Measurements from ENCODE around the gene FAM193A. TPM values are rescaled to one million over a fixed set of nuclear protein-coding genes. Genes with fewer than 3 reads are reported as not detected.
"Not testable (repeated sequence)": the region's sequence is repeated elsewhere in the genome, so short reads cannot be mapped to it uniquely, and the experiment has no call there.

The FAM193A gene
- total RNA-seq, 2 experiments from 2014 or later: 20.1 to 20.4 TPM

GRCh38 chr4:2679762-2680161 is 143.3 kb downstream of the FAM193A start:
- H3K9me3 Mint-ChIP-seq; H3K4me1 Mint-ChIP-seq (ENCODE audit: low read depth); DNase-seq; H3K4me3 Mint-ChIP-seq; intact Hi-C loops (cut with micrococcal nuclease); H3K27ac Mint-ChIP-seq; H3K27me3 Mint-ChIP-seq (ENCODE audit: low read depth); CTCF ChIA-PET: not testable (repeated sequence)
- peaks cover 50% of the 10 kb centered on the region for H3K36me3 Mint-ChIP-seq (ENCODE audit: low read depth)

GRCh38 chr4:2684486-2684885 is 148.0 kb downstream of the FAM193A start:
- Mint-ChIP-seq H3K27ac (no peak overlapping the region), H3K36me3 (ENCODE audit: low read depth) (peaks cover 29% of the 10 kb centered on the region)
- CTCF ChIA-PET: no interaction called here

GRCh38 chr4:2685541-2685940 is 149.1 kb downstream of the FAM193A start:
- CTCF ChIA-PET: no interaction called here
- Mint-ChIP-seq H3K36me3 (ENCODE audit: low read depth) (peaks cover 28% of the 10 kb centered on the region), H3K4me3 (no peak overlapping the region), H3K4me1 (ENCODE audit: low read depth) (peaks cover 17% of the 10 kb centered on the region), H3K27me3 (ENCODE audit: low read depth) (no peaks in the 10 kb centered on the region), H3K9me3 (no peaks in the 10 kb centered on the region), H3K27ac (no peak overlapping the region)
- intact Hi-C loops (cut with micrococcal nuclease): no loop called here
- DNase-seq: no peak

More at GRCh38 chr4:2684486-2684885, 148.0 kb downstream of the FAM193A start:
- no peaks in the 10 kb centered on the region for H3K9me3 Mint-ChIP-seq
- no peak overlapping the region for H3K4me3 Mint-ChIP-seq
- intact Hi-C loops (cut with micrococcal nuclease): no loop called here
- peaks cover 7% of the 10 kb centered on the region for H3K4me1 Mint-ChIP-seq (ENCODE audit: low read depth)
- DNase-seq: no peak
- no peaks in the 10 kb centered on the region for H3K27me3 Mint-ChIP-seq (ENCODE audit: low read depth)

GRCh38 chr4:2686379-2687265 is 150.2 kb downstream of the FAM193A start:
- H3K4me1 Mint-ChIP-seq (ENCODE audit: low read depth): peaks cover 24% of the 10 kb centered on the region
- no peaks in the 10 kb centered on the region for H3K27me3 Mint-ChIP-seq (ENCODE audit: low read depth)
- no peaks in the 10 kb centered on the region for H3K9me3 Mint-ChIP-seq
- H3K27ac Mint-ChIP-seq: no peak overlapping the region
- H3K36me3 Mint-ChIP-seq (ENCODE audit: low read depth): peaks cover 26% of the 10 kb centered on the region
- no peak for DNase-seq
- CTCF ChIA-PET: no interaction called here
- no peak overlapping the region for H3K4me3 Mint-ChIP-seq
- intact Hi-C loops (cut with micrococcal nuclease): no loop called here

- intact Hi-C loops (cut with micrococcal nuclease): no loop called here
- Mint-ChIP-seq H3K4me3 (no peak overlapping the region), H3K36me3 (ENCODE audit: low read depth) (peaks cover 32% of the 10 kb centered on the region), H3K27me3 (ENCODE audit: low read depth) (no peaks in the 10 kb centered on the region), H3K9me3 (no peaks in the 10 kb centered on the region), H3K4me1 (ENCODE audit: low read depth) (peaks cover 34% of the 10 kb centered on the region), H3K27ac (no peak overlapping the region)
- CTCF ChIA-PET: no interaction called here
- no peak for DNase-seq
These were observed 151.8 kb downstream of the FAM193A start for GRCh38 chr4:2688281-2688680.

- intact Hi-C loops (cut with micrococcal nuclease): no loop called here
- Mint-ChIP-seq H3K4me1 (ENCODE audit: low read depth) (peaks cover 34% of the 10 kb centered on the region), H3K36me3 (ENCODE audit: low read depth) (peaks cover 35% of the 10 kb centered on the region)
These were observed 152.2 kb downstream of the FAM193A start for GRCh38 chr4:2688697-2689096.

GRCh38 chr4:2689114-2689513 is 152.7 kb downstream of the FAM193A start:
- Mint-ChIP-seq H3K4me1 (ENCODE audit: low read depth) (peaks cover 34% of the 10 kb centered on the region), H3K36me3 (ENCODE audit: low read depth) (peaks cover 34% of the 10 kb centered on the region), H3K4me3 (no peak overlapping the region), H3K27me3 (ENCODE audit: low read depth) (no peaks in the 10 kb centered on the region), H3K27ac (no peak overlapping the region), H3K9me3 (no peaks in the 10 kb centered on the region)
- intact Hi-C loops (cut with micrococcal nuclease): no loop called here
- DNase-seq: no peak
- CTCF ChIA-PET: interaction anchor here (1.2 kb wide), 1 partner anchor 11 kb away, joined by 3 read pairs; no protein-coding TSS in a partner anchor

More at GRCh38 chr4:2688697-2689096, 152.2 kb downstream of the FAM193A start:
- H3K27ac Mint-ChIP-seq: no peak overlapping the region
- CTCF ChIA-PET: interaction anchor here (1.2 kb wide), 1 partner anchor 10 kb away, joined by 3 read pairs; no protein-coding TSS in a partner anchor
- no peak for DNase-seq
- no peaks in the 10 kb centered on the region for H3K27me3 Mint-ChIP-seq (ENCODE audit: low read depth)
- no peak overlapping the region for H3K4me3 Mint-ChIP-seq
- H3K9me3 Mint-ChIP-seq: no peaks in the 10 kb centered on the region

GRCh38 chr4:2689825-2690700 is 153.6 kb downstream of the FAM193A start:
- Mint-ChIP-seq H3K36me3 (ENCODE audit: low read depth) (peaks cover 41% of the 10 kb centered on the region), H3K9me3 (no peaks in the 10 kb centered on the region), H3K27me3 (ENCODE audit: low read depth) (no peaks in the 10 kb centered on the region), H3K27ac (peak overlapping the region; percentile 47), H3K4me1 (ENCODE audit: low read depth) (peaks cover 34% of the 10 kb centered on the region), H3K4me3 (no peak overlapping the region)
- peak; percentile 59 for DNase-seq
- CTCF ChIA-PET: interaction anchor here (0.6 to 1.6 kb wide), 3 partner anchors 12 to 188 kb away, joined by 3 to 4 read pairs (median 3); no protein-coding TSS in a partner anchor
- intact Hi-C loops (cut with micrococcal nuclease): loop anchor here (5.0 kb wide), 1 partner anchor 153 kb away; the partner anchor contains the start of gene FAM193A

- intact Hi-C loops (cut with micrococcal nuclease): loop anchor here (5.0 kb wide), 1 partner anchor 154 kb away; the partner anchor contains the start of gene FAM193A
- Mint-ChIP-seq H3K27me3 (ENCODE audit: low read depth) (no peaks in the 10 kb centered on the region), H3K4me3 (no peak overlapping the region), H3K9me3 (no peaks in the 10 kb centered on the region), H3K4me1 (ENCODE audit: low read depth) (peaks cover 31% of the 10 kb centered on the region), H3K36me3 (ENCODE audit: low read depth) (peaks cover 42% of the 10 kb centered on the region), H3K27ac (peak overlapping the region; percentile 74)
- CTCF ChIA-PET: interaction anchor here (0.6 to 1.6 kb wide), 3 partner anchors 18 to 136 kb away, joined by 4 read pairs; no protein-coding TSS in a partner anchor
- no peak for DNase-seq
These were observed 154.9 kb downstream of the FAM193A start for GRCh38 chr4:2691313-2691712.

GRCh38 chr4:2691952-2692435 is 155.5 kb downstream of the FAM193A start:
- CTCF ChIA-PET: interaction anchor here (0.5 to 1.6 kb wide), 4 partner anchors 19 to 286 kb away, joined by 3 to 4 read pairs (median 4); no protein-coding TSS in a partner anchor
- Mint-ChIP-seq H3K4me3 (no peak overlapping the region), H3K36me3 (ENCODE audit: low read depth) (peaks cover 43% of the 10 kb centered on the region), H3K4me1 (ENCODE audit: low read depth) (peaks cover 31% of the 10 kb centered on the region), H3K27ac (peak overlapping the region; percentile 74), H3K9me3 (no peaks in the 10 kb centered on the region), H3K27me3 (ENCODE audit: low read depth) (no peaks in the 10 kb centered on the region)
- intact Hi-C loops (cut with micrococcal nuclease): loop anchor here (1.0 to 5.0 kb wide), 3 partner anchors 22 to 155 kb away; partner anchors contain the start of gene FAM193A
- DNase-seq: peak; percentile 77

- Mint-ChIP-seq H3K27ac (no peak overlapping the region), H3K4me3 (no peak overlapping the region), H3K9me3 (no peaks in the 10 kb centered on the region), H3K4me1 (ENCODE audit: low read depth) (peaks cover 36% of the 10 kb centered on the region), H3K27me3 (ENCODE audit: low read depth) (no peaks in the 10 kb centered on the region), H3K36me3 (ENCODE audit: low read depth) (peaks cover 52% of the 10 kb centered on the region)
- intact Hi-C loops (cut with micrococcal nuclease): loop anchor here (5.0 kb wide), 1 partner anchor 157 kb away; the partner anchor contains the start of gene FAM193A
- no peak for DNase-seq
- CTCF ChIA-PET: interaction anchor here (1.2 kb wide), 1 partner anchor 280 kb away, joined by 4 read pairs; no protein-coding TSS in a partner anchor
These were observed 158.2 kb downstream of the FAM193A start for GRCh38 chr4:2694691-2695090.

Measured in activated naive CD4-positive, alpha-beta T cell treated with anti-CD3 and anti-CD28 coated beads for 36 hours (primary cell).